Fibroblast of the aortic adventitia (primary cell): ENCODE data around the gene CSMD2. TPM values are rescaled to one million over a fixed set of nuclear protein-coding genes. Genes with fewer than 3 reads are reported as not detected.

Experiments
- DNase-seq: peaks from one replicate; pipeline ENCODE4 v3.0.0-alpha.2; 2010; ENCODE audit warnings: low read depth
- H3K4me3 ChIP-seq: 2 replicates; pipeline ENCODE4 v1.5.1; 2011; ENCODE audit warnings: low read depth, mild to moderate bottlenecking, control low read depth, low read length, moderate library complexity
- total RNA-seq: library from RNA; depleted of rRNA; stranded (reverse); fragments of >200 nt; gene quantifications from 2 replicates; pipeline ENCODE4 v1.2.3, GENCODE V29; 2012; ENCODE audit warnings: low replicate concordance
- TF ChIP-seq, protein P1 (sequence below): IDR thresholded peaks from 2 replicates; pipeline ENCODE4 v1.5.1; 2011; ENCODE audit warnings: mild to moderate bottlenecking, low read length, control low read depth, inconsistent platforms; ENCODE audit not compliant: insufficient read depth

CSMD2 gene
- total RNA-seq, 1 donor, result 6.6 TPM

DNA sequence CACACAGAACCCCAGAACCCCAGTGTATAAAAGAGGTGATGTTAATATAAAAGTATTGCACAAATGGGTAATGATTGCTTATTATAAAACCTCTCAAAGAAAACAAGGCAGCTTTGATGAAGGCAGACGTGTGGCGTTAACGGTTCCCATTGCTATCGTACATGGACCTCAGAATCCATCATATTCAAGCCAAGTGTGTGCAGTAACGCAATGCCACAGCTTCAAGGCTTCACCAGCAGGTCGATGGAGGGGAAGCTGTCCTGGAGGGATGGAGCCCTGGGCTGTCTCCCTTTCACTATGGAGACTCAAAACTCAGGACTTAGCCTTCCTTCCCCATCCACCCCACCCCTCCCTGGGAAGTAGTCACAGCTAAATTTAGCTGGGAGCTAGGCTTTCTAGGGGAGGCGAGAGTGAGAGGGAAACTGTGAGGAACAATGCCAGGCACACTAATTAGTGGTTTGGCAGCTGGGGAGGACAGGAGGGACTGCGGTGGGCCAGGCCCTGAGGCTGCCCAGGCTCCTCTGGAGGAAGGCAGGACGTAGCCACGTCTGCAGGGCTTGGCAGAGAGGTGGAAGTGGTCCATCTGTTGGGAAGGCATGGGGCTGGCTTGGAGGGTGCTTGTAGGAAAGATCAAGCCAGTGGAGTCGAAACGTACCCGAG lies 180.0 kb downstream of the CSMD2 start:
- no peak overlapping the region for H3K4me3 ChIP-seq
- DNase-seq, result peak; percentile 90
- TF ChIP-seq, protein P1, sequence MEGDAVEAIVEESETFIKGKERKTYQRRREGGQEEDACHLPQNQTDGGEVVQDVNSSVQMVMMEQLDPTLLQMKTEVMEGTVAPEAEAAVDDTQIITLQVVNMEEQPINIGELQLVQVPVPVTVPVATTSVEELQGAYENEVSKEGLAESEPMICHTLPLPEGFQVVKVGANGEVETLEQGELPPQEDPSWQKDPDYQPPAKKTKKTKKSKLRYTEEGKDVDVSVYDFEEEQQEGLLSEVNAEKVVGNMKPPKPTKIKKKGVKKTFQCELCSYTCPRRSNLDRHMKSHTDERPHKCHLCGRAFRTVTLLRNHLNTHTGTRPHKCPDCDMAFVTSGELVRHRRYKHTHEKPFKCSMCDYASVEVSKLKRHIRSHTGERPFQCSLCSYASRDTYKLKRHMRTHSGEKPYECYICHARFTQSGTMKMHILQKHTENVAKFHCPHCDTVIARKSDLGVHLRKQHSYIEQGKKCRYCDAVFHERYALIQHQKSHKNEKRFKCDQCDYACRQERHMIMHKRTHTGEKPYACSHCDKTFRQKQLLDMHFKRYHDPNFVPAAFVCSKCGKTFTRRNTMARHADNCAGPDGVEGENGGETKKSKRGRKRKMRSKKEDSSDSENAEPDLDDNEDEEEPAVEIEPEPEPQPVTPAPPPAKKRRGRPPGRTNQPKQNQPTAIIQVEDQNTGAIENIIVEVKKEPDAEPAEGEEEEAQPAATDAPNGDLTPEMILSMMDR, result no peak

GRCh38 chr1:33982419-33982818 lies 182.6 kb downstream of the CSMD2 start:
- TF ChIP-seq, protein P1, result no peak
- H3K4me3 ChIP-seq, result no peak overlapping the region
- DNase-seq, result no peak

DNA sequence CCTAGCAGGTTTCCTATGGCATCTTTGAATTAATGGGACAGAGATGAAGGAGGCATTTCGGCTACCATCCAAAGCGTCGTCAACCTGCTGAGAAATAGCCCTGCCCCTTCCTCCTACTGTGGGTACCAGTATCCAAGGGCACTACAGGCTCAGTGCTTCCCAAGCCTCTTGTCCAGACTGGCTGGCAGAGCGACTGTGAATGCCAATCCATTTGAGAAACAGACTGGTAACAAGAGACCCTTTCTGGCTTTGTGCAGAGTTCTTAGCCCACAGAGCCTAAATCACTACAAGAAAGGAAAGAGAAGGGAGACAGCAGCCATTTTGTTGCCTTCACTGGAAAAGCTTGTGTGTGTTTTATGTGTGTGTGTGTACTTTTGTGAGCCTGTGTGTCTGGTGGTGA lies 185.7 kb downstream of the CSMD2 start:
- TF ChIP-seq, protein P1, result no peak
- no peak overlapping the region for H3K4me3 ChIP-seq
- DNase-seq, result no peak

DNA sequence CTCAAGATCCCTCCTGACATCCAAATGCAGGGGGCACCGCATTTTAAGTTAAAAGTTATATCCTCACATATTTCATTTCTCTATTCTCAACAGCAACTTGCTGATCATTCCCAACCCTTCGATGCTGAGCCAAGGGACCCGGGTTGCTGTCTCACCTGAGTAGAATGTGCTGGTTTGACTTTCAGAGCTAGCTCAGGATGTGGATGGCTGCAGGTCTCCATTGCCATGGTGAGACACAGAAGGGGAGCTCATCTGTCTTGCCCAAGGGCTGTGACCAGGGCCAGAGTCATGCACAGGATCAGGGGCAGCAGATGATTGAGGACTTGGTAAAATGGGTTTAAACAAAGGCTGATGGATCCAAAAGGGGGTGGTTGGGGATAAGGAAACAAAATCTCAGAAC lies 189.1 kb downstream of the CSMD2 start:
- TF ChIP-seq, protein P1, result no peak
- no peak for DNase-seq
- no peak overlapping the region for H3K4me3 ChIP-seq

DNA sequence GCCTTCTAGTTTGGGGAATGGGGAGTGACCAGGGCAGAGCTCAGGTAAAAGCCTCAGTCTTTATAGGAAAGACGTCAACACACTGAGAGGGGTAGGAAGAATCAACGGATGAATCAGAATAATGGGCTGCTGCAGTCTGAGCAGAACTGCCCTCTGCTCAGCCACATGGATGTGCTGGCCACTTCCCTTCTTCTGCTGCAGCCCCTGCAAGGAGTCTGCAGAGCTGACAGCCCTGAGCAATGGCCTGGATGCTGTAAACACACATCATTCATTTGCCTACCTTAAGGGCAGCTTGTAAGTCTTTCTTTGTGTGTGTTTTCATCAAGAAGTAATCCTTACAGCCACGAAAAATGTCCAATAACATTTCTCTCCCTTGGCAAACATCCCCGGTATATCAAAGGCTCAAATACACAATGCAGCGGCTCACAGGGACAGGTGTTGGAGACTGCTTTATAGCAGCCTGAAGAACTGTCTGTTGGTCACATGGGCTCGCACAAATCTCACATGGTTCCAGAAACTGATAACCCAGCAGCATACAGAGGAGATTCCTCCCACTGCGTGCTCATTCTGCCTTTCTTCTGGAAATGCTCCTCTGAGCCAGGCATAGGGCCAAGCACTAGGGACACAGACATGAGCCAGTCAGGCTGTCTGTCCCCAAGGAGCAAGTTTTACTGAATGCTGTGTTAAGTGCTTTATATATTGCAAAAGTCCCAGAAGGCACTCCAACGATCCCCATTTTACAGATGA lies 191.1 kb downstream of the CSMD2 start:
- no peak overlapping the region for H3K4me3 ChIP-seq
- TF ChIP-seq, protein P1, result no peak
- no peak for DNase-seq

GRCh38 chr1:33972676-33973395 lies 192.2 kb downstream of the CSMD2 start:
- TF ChIP-seq, protein P1, result no peak
- H3K4me3 ChIP-seq, result no peak overlapping the region
- DNase-seq, result peak; percentile 36
